ENCODE results near the gene ABCD3.

The ABCD3 gene

GRCh38 chr1:94515296-94515947, 97.2 kb downstream of the ABCD3 start:
- no peak for FAIRE-seq
- DNase-seq (ENCODE audit: extremely low spot score, insufficient read length, low read depth): no peak

GRCh38 chr1:94519351-94519750, 101.2 kb downstream of the ABCD3 start:
- FAIRE-seq (no peak), DNase-seq (ENCODE audit: extremely low spot score, insufficient read length, low read depth) (no peak)

- peak; percentile 48 for FAIRE-seq
Observed at GRCh38 chr1:94522304-94522703, 104.1 kb downstream of the ABCD3 start.

DNA sequence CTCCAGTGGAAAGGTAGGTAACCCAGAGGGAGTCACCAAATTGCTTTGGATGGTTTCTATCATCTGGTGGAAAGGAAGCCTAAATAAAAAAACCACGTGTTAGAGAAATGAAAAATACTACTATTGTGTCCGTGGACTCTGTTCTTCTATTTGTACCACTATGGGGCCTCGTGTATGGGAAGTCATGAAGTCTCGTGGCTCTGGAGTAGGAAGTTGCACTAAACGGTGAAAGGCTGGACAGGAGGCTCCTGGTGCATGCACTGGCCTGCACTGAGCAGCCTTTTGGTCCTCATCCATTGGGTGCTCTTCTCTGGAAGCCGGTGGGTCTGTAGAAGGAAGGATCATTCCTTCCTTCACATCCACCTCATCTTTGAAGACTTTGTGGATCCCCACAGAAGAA, 106.3 kb downstream of the ABCD3 start:
- no peak for FAIRE-seq
- no peak for DNase-seq (ENCODE audit: extremely low spot score, insufficient read length, low read depth)

More at GRCh38 chr1:94522304-94522703, 104.1 kb downstream of the ABCD3 start:
- no peak for DNase-seq (ENCODE audit: extremely low spot score, insufficient read length, low read depth)

DNA sequence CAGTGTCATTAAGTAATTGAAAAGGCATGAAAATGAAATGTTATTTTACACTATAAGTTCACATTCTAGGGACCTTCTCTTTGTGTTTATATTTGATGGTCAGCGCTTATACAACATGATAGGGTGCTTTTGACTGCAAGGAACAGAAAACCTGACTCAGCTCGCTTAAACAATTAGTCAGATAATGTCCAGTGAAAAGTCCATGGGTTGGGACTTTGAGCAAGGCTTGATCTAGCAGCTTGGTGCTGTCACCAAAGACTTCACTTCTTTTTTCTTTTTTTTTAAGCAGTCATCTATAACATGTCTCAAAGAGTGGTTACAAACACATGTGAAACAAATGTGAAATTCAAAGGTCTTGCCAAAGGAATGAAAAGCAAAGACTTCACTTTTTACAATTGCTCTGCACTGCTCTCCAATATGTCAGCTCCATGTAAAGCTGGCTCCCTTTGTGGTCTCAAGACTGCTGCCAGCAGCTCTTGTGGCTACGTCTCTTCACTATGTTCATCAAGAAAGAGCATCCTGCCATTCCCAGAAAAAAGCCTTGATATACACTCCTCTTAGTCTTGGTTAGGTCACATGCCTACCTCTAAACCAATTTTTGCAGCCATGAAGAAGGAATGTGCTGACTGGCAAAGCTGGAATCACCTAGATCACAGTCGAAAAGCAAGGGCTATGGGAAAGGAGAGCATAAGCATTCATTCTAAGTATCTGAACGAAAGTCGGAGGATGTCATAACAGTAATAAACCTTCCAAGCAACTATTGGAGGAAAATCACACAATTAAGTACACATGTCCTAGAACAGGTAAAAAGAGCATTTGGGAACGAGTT, 108.2 kb downstream of the ABCD3 start:
- DNase-seq (ENCODE audit: extremely low spot score, insufficient read length, low read depth): no peak

DNA sequence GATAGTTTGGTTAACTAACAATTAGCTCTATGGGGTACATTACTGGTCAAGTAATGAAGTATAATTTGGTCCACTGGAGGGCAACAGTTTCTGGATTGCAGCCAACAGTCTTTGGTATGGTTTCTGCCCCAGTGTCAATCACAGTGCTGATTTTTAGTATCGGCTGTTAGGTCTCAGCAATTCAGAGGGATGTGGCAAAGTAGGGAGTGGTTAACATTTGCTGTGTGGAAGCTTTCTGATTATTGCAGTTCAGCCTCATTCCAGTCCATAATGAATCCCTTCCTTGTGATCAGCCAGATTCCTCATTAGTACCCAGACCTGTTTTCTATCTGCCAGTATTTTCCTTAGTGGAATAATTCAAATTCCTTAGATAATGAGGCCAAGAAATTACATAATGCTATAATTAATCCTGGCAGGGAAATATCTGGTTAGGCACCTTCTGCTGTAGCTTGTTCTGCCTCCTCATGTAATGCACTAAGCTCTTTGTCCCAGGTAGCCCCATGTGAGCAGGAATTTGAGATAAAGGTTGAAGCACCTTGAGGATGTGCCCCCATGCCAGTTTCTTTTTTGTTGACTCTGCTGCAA, 109.3 kb downstream of the ABCD3 start:
- FAIRE-seq (no peak), DNase-seq (ENCODE audit: extremely low spot score, insufficient read length, low read depth) (no peak)

More for the DNA sequence above, 108.2 kb downstream of the ABCD3 start:
- FAIRE-seq: no peak

DNA sequence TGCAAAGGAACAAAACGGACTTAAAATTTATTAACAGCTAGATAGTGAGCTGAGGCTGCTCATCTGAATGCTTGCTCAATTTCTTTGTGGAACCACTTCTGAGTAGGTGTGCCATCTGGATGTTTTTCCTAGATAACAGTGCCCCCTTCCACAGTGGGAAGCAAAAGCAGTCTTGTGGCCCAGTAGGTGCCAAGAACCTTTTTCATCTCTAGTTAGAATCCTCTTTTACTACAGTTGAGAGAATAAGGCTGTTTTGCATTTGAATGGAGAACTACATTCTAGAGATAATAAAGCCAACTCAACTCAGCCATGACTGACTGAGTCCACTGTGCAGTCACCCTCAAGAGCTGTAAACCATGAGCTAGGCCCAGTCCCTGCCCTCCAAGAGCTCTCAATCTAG, 110.1 kb downstream of the ABCD3 start:
- no peak for DNase-seq (ENCODE audit: extremely low spot score, insufficient read length, low read depth)
- FAIRE-seq: no peak

GRCh38 chr1:94528826-94529225, 110.6 kb downstream of the ABCD3 start:
- no peak for FAIRE-seq

DNA sequence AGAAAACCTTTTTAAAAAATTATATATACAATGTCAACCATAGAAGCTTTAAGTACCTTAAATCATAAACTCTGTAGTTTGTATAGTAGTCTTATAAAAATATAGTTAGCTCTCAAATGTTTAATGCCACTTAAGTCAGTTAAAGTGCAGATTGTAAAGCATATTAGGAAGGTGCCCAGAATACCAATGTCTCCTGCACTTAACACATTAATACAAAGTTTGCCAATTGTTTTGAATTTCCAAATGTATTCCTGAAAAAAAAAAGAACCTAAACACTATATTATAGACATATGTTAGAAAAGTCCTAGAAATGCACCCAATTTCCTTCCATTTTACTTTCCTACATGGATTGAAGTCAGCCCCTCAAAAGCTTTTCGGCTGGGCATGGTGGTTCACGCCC, 111.2 kb downstream of the ABCD3 start:
- no peak for FAIRE-seq

More at GRCh38 chr1:94528826-94529225, 110.6 kb downstream of the ABCD3 start:
- no peak for DNase-seq (ENCODE audit: extremely low spot score, insufficient read length, low read depth)

DNA sequence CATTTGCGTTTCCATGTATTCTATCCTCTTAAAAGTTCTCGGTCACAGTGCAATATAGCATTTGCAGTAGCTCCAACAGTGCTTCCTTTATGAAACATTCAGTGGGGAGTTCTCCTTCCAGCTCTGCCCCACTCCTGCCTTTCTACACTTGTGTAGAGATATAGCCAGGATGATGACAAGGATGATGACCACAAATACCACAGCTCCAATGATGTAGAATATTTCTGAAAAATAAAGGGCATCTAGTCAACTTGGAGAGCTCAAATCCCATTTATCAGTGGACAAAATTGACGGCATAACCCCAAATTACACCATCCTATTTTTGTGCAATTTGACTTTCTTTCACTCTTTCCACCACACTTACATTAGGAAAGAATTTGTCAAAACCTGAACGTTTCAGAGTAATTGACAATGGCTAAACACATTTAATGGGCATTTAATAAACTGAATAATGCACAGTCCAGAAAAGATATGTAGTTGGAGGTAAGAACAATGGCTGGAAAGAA, 112.2 kb downstream of the ABCD3 start:
- DNase-seq (ENCODE audit: extremely low spot score, insufficient read length, low read depth) (no peak), FAIRE-seq (no peak)

More for the DNA sequence above, 111.2 kb downstream of the ABCD3 start:
- no peak for DNase-seq (ENCODE audit: extremely low spot score, insufficient read length, low read depth)

- DNase-seq (ENCODE audit: extremely low spot score, insufficient read length, low read depth) (no peak), FAIRE-seq (no peak)
Observed at GRCh38 chr1:94531664-94532063, 113.5 kb downstream of the ABCD3 start.

- FAIRE-seq: no peak
- DNase-seq (ENCODE audit: extremely low spot score, insufficient read length, low read depth): no peak
Observed at GRCh38 chr1:94532077-94532476, 113.9 kb downstream of the ABCD3 start.

GRCh38 chr1:94535095-94535494, 116.9 kb downstream of the ABCD3 start:
- no peak for DNase-seq (ENCODE audit: extremely low spot score, insufficient read length, low read depth)
- FAIRE-seq: no peak

DNA sequence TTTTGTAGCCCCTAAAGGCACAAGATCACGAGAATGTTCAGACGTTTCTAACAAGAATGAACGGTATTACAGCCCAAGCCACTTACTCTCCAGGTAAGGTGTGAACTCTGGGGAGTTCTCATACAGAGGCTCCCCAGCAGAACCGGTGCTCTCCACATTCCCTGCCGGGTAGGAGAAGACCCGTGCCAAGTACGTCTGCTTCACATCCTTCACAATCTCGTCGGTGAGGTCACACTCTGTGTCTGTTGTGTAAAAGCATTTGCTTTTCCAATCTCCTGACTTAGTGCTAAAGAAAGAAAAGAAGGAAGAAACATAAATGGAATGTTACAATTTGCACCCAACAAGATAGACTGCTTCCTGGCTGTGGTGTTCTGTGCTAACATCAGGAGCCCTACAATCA, 117.7 kb downstream of the ABCD3 start:
- FAIRE-seq: no peak

DNA sequence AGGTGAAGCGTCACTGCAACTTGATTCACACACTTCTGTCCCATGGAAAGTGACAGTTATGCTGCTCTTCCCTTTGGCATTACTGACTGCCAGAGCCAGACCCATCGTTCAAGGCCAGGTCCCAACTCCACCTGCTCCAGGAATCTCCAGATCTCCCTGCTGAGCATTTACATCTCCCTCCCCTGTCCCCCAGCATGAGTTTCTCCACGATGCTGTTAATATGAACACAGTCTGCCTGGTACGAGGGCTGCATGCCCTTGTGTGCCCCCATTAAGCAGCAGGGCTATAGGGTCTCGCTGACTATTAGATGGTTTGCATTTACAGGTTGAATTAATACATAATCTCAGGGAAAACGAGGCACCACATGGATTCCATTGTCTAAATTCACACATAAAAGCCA, 119.1 kb downstream of the ABCD3 start:
- FAIRE-seq: no peak
- DNase-seq (ENCODE audit: extremely low spot score, insufficient read length, low read depth): no peak

More for the DNA sequence above, 117.7 kb downstream of the ABCD3 start:
- no peak for DNase-seq (ENCODE audit: extremely low spot score, insufficient read length, low read depth)

- DNase-seq (ENCODE audit: extremely low spot score, insufficient read length, low read depth) (no peak), FAIRE-seq (no peak)
Observed at GRCh38 chr1:94538243-94538827, 120.1 kb downstream of the ABCD3 start.

DNA sequence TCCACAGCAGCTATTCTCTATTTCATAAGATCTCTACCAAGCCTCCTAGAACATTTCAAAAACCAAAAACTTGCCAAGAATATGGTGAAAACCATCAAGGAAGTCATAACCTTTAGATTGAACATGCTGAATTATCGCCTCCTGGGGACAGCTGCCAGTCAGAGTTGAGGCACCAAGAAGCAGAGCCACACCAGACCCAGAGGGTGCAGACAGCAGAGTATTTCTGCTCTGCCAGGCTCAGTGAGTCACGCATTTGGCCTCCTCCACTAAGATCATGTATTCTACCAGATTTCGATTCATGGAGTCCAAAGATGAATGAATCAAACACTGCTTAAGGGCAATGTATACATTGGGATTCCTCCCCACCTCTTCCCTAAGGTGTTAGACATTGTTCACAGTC, 121.3 kb downstream of the ABCD3 start:
- no peak for DNase-seq (ENCODE audit: extremely low spot score, insufficient read length, low read depth)
- FAIRE-seq: no peak

DNA sequence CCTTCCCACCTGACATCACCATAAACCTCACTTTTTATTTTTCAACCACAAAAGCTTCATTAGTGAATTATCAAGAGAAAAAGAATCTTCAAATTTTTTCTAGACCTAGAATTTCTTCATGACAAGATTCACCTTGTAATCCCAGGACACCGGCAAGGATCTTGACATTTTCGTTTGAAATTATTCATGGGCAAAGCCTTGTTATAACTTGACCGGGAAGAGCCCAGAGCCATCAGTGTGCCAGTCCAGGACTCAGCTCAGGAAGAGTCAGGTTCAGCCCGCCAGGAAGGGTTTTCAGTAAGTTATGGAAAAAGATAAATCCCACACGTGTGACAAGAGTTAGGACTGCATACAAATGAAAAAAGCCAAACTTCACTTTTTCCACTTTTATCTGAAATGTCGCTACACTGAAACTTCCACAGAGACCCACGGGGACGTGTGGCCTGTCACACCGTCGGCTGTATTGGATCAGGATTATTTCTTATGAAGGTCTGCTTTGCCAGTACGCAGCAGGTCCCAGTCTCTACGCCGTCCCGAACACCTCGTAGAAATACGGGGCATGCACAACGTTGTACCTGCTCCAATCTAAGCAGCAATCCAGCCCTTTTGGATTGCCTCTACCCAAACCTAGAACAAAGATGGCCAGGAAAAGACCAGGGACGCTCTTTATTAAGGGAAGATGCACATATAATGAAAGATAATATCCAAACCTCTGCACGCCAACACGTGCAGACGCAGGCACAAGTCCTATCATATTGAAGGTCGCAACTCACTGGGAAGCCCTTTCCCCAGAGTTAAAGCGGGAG, 122.5 kb downstream of the ABCD3 start:
- FAIRE-seq (no peak), DNase-seq (ENCODE audit: extremely low spot score, insufficient read length, low read depth) (no peak)

DNA sequence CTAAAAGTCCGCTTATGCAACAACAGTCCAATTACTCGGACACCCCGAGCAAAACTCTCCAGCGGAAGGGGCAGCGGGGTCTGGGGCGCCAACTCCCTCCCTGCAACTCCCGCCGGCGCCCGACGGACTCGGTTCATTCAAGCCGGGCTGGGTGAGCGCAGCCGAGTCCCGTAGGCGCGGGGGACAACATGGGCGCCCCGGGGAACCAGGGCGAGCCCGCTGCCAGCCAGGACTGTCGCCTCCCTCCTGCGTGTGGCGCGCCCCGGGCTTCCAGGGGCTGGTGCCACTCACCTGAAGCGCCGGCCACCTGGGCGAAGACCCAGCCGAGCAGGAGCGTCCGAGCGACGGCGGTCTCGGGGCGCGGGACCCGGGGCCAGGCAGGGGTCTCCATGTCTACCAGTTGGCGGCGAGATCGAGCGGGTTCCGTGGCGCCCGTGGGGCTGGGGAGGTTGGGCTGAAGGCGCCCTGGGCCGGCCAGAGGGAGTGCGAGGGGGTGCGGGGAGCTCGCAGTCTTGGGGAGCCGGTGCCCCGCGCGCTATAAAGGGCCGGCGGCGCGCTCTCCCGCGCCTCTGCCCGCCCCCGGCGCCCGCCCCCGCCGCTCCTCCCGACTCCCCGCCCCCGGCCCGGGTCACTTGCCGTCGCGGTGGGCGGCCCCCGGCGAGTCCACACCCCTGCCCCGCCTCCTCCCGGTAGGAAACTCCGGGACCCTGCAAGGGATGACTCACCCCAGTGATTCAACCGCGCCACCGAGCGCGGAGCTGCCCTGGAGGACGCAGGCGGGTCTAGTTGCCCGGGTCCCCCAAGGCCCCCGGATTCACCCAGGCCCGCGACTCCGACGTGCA, 123.3 kb downstream of the ABCD3 start, which contains the start of gene F3:
TSS of gene F3 (minus strand) at position 514 of the 842 bp plus-strand sequence. CDS start at position 391, 123 bp downstream.
- DNase-seq (ENCODE audit: extremely low spot score, insufficient read length, low read depth): no peak
- no peak for FAIRE-seq
